Hypothalamus (tissue), 51 donors: ENCODE measurements around the gene DLGAP1.

Source experiments
- DNase-seq, 51 donors: peaks; one replicate each; lab custom pipeline; 2025; lab: John Stamatoyannopoulos, UW

Gene DLGAP1

GRCh38 chr18:3748086-3748485 is 707.0 kb downstream of the DLGAP1 start:
- no peak for DNase-seq

- DNase-seq, result no peak
Measured at GRCh38 chr18:3747176-3747973, 707.7 kb downstream of the DLGAP1 start.

GRCh38 chr18:3742541-3742940 is 712.6 kb downstream of the DLGAP1 start:
- DNase-seq, result no peak

- no peak for DNase-seq
Measured at GRCh38 chr18:3741333-3741732, 713.8 kb downstream of the DLGAP1 start.

GRCh38 chr18:3728704-3729437 is 726.2 kb downstream of the DLGAP1 start:
- no peak for DNase-seq

- no peak for DNase-seq
Measured at GRCh38 chr18:3727274-3727673, 727.8 kb downstream of the DLGAP1 start.

- no peak for DNase-seq
Measured at GRCh38 chr18:3726238-3726951, 728.7 kb downstream of the DLGAP1 start.

- DNase-seq, result no peak
Measured at GRCh38 chr18:3725115-3725514, 730.0 kb downstream of the DLGAP1 start.

GRCh38 chr18:3723554-3723953 is 731.6 kb downstream of the DLGAP1 start:
- no peak for DNase-seq

GRCh38 chr18:3722649-3723433 is 732.3 kb downstream of the DLGAP1 start:
- no peak for DNase-seq

GRCh38 chr18:3721771-3722648 is 733.1 kb downstream of the DLGAP1 start:
- no peak for DNase-seq

- DNase-seq, result no peak
Measured at GRCh38 chr18:3720818-3721545, 734.1 kb downstream of the DLGAP1 start.

GRCh38 chr18:3720159-3720558 is 734.9 kb downstream of the DLGAP1 start:
- DNase-seq, result no peak

GRCh38 chr18:3717376-3718025 is 737.6 kb downstream of the DLGAP1 start:
- no peak for DNase-seq

- DNase-seq, result no peak
Measured at GRCh38 chr18:3716116-3716660, 738.9 kb downstream of the DLGAP1 start.

GRCh38 chr18:3715231-3716080 is 739.7 kb downstream of the DLGAP1 start:
- DNase-seq, result no peak

- no peak for DNase-seq
Measured at GRCh38 chr18:3713708-3714107, 741.4 kb downstream of the DLGAP1 start.
